GM20431 (cell line): ENCODE data around the gene WDR27.

Source experiments
- in situ Hi-C: fragments of 300-500 bp; cut with MseI, MboI; formaldehyde crosslinking; loops from one replicate; pipeline ENCODE4 v1.15.0; 2020; ENCODE audit warnings: low sequenced_read_pairs; ENCODE audit not compliant: unreplicated experiment

WDR27 gene

DNA sequence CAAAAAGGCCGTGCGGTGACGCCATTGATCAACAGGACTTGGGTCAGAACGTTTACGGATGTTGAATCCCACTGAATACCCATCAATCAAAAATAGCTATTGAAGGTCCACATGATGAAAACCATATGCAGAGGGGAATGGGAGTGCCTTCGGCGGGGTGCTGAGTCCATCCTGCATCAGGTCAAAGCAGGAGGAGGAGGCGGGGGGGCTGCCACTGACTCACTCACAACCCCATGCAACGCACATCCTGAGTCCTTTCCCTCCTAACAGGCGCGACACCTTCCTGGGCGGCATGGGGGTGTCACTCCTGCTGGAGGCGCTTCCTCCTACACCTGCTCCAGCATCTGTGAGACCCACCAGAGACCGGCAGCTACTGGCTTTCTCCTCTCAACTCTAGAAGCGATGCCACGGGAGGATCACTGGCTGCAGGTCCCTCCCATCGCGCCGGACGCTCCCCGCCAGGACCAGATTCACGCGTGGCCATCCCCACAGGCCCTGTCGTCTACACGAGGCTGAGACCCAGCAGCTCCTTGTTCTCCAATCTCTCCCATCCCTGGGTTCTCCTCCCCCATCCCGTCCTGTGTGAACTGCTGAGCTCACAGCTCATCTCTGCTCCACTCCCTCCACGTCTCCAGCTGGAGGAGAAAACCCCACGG lies 277.6 kb downstream of the WDR27 start:
- in situ Hi-C loops = no loop called here

DNA sequence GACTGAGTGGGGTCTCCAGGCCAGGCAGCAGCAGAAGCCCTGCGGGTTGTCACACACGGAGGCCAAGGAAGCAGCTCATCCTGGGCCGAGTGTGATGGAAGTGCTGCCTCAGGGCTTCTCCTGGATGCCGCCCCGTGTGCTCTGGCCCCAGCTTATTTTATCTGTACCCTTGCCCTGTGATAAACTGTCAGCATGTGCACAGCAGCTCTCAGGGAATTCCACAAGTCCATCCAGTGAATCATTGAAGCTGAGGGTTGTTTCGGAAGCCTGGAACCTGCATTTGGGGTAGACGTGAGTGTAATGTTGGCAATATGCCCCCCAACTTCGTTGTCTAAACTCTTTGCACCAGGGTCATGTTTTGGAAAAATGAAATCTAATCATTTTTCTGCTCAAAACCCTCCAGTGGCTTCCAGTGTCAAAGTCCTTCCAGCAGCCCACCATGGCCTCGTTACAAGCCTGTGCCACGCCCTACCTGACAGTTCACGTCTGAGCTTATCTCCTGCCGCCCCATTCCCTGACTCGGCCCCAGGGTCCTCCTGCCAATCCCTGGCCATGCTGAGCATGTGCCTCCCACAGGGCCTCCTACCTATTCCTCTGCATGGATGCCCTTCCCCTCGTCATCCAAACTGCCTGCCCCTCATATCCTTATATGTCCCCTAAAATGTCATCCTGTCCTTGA lies 280.1 kb downstream of the WDR27 start:
- in situ Hi-C loops = no loop called here

DNA sequence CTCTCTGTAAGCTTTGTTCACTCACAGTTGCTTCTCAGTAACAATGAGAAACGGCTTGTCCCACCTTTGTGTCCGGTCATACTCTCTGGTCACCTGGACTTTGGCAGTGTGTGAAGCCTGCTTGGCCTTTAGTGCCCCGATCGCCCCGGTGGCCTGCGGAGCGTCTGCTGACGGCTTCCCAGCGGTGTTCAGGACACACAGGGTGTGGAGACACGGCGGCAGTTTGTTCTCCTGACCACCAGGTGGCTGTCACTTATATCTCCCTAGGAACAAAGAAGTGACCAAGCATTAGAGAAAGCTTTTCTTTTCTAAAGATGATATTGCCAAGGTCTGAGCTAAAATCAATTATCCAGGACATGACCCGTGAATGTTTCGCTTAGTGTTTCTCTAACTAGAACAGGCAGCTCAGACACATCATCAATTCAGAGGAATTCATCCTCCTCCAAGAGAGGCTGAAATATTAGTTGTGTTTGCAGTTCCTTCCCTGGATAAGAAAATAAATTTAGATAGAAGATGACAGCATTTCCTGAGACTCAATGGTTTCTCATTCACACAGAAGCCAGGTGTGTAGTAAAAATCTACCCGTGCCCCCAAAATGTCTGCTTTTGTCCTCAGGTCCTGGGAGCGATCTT lies 280.8 kb downstream of the WDR27 start:
- in situ Hi-C loops = no loop called here

- in situ Hi-C loops = no loop called here
Observed at GRCh38 chr6:169417101-169417500, 284.7 kb downstream of the WDR27 start.

DNA sequence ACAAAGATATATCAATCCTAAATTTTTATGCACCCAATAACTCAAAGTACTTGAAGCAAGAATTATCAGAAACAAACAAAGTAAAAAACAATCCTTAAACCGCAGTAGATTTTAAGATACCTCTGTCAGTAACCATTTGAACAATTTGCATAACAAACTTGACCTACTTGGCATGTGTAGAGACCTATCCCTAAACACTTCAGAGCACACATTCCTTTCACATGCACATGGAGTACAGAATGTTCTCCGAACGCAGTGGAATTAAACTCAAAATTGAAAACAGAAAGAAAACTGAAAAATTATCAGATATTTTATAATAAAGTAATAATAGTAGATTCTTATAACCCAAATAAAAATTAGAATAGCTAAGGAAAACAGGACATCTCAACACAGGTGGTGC lies 285.6 kb downstream of the WDR27 start:
- in situ Hi-C loops = no loop called here

GRCh38 chr6:169415179-169415578 lies 286.6 kb downstream of the WDR27 start:
- in situ Hi-C loops = no loop called here

DNA sequence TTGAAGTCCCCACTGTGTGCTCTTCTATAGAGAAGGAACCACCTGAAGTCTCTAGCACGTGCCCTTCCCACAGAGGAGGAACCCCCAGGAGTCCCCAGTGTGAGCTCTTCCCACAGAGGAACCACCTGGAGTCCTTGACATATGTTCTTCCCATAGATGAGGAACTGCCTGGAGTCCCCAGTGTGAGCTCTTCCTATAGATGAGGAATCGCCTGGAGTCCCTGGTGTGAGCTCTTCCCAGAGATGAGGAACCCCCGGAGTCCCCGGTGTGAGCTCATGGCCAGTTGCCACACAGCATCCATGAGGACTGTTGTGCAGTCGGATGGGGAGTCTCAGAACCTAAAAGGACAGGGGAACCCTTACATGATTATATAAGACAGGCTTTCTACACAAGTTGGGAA lies 290.1 kb downstream of the WDR27 start:
- in situ Hi-C loops = no loop called here

DNA sequence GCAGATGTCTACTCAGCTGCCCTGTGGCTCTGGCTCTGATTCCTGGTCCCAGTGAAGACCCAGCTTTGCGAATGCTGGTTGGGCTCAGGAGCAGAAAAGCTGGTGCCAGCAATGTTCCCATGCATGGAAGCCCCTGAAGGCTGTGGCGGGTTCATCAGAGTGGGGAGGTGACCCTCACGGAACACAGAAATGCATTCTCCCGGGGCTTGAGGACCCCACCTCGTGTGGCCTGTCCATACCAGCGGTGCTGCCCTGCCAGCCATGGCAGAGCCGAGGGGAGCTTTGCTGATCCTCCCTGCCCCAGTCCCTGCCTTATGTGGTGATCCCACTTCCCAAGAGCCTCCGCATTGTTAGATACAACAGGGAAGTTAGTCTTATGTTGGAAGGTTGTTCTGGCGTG lies 290.5 kb downstream of the WDR27 start:
- in situ Hi-C loops = no loop called here

GRCh38 chr6:169409742-169410312 lies 292.0 kb downstream of the WDR27 start:
- in situ Hi-C loops = no loop called here

DNA sequence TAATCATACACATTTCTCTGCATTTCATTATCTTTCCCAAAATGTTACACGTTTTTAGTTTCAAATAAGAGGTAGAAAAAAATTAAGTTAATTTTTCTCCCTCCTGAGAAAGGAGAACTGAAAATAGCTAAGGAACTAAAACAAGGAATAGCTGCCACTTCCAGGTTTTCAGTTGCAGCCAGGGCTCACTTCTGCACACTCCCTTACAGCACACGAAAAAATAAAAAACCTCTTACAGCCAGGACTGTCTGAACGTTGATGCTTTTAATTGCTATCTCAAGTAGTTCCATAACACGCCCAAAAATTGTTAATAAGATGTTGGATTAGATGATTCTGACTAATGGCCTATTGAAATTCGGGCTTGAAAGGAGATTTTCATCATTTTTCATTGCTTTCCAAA lies 294.5 kb downstream of the WDR27 start:
- in situ Hi-C loops = no loop called here
